ENCODE results near the gene ATG3. TPM values are rescaled to one million over a fixed set of nuclear protein-coding genes. Genes with fewer than 3 reads are reported as not detected.

Gene ATG3
- 94.4 and 98.5 TPM in 2 replicates for total RNA-seq

GRCh38 chr3:112561734-112562529 is at the start of gene ATG3, which contains the start of gene SLC35A5:
ATG3 (minus strand) TSS chr3:112561962; CDS start chr3:112561528, 434 bp downstream.
SLC35A5 (plus strand) TSS chr3:112562045; CDS start chr3:112563404, 1,359 bp downstream.

GRCh38 chr3:112498914-112499711 is 62.6 kb downstream of the ATG3 start, which contains the start of gene BTLA:
BTLA (minus strand) TSS chr3:112499472; CDS start chr3:112499358, 114 bp downstream.

Other genes starting within 250 kb of the ATG3 start
- gene CD200, start 228.8 kb downstream of the ATG3 start, total RNA-seq, result 22.0 and 42.0 TPM in 2 replicates
- gene BTLA, start 62.5 kb downstream of the ATG3 start, total RNA-seq, result not detected in 2 replicates
- gene SLC35A5, start 83 bp upstream of the ATG3 start, total RNA-seq, result 34.8 and 53.6 TPM in 2 replicates
- gene CCDC80, start 79.2 kb upstream of the ATG3 start, total RNA-seq, result 464 and 572 TPM in 2 replicates

Measured in cardiac atrium fibroblast (primary cell).